HG03460 (cell line): ENCODE measurements around the gene INSM1.

Experiments
- ATAC-seq: cut with Tn5 transposase; IDR thresholded peaks from one replicate; pipeline ENCODE4 v1.9.1; 2021; ENCODE audit not compliant: unreplicated experiment

INSM1 gene

DNA sequence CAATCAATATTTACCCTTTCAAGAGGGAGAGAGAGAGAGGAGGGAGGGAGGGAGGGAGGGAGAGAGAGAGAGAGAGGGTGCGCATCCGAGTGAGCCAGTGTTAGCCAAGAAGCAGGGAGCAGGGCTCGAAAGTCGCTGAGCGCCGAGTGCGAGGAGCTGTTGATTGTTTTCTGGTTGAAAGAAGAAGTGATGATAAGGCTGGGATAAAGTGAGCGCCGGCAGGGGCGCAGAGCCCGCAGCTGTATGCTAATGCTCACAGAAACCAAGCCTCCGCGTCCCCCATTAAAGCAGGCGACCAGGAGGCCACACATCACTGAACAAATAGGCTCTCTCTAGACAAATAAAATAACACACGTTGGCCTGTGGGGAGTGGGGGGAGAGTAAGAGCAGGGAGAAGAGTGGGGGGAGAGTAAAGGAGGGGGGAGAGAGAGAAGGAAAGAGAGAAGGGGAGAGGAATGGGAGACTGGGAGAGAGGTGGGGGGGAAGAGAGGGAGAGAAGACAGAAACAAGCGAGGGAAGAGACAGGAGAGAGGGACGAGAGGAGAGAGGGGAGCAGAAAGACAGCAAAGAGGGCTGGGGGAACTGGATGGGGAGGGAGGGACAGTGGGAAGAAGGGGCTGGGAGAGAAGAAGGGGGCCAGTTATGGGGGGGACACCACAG lies 5.0 kb upstream of the INSM1 start:
- no peak for ATAC-seq

GRCh38 chr20:20363434-20363798 lies 4.5 kb upstream of the INSM1 start:
- ATAC-seq: no peak

DNA sequence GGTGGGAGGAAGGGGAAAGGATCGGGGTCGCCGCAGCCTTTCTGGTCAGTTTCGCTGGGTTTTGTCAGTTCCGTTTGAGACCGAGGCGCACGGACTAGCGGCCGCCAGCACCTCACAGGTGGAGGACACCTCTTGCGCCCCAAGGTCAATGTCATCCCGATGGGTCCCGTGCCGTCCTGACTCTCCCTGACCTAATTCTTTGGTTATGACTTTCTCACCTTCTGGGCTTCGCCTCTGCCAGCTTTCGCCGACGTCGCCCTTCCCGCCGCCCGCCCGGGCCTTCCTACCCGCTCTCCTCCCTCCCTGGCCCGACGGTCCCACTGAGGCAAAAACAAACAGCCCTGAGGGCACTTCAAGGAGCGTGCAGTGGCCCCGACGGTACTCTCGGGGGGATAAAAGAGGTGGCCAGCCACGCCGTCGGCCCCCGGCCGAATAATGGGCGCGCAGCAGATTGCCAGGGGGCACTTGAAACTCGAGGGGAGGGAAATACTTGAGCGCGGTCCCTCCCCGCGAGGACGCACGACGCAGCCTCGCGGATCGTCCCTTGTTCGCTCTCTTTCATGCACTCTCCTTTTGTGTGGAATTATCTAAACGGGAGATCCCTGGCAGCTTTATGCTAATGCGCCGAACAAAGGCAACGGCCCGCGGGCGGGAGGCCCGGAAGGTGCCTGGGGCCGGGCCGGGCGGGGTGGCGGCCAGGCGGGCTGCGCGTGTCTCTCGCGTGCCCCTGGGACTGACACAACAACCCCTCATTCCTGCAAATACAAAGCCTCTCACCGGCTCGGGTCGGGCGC lies 3.9 kb upstream of the INSM1 start:
- ATAC-seq: no peak

GRCh38 chr20:20364593-20365479 lies 3.1 kb upstream of the INSM1 start:
- no peak for ATAC-seq

- ATAC-seq: no peak
Measured at GRCh38 chr20:20365480-20366161, 2.3 kb upstream of the INSM1 start.

DNA sequence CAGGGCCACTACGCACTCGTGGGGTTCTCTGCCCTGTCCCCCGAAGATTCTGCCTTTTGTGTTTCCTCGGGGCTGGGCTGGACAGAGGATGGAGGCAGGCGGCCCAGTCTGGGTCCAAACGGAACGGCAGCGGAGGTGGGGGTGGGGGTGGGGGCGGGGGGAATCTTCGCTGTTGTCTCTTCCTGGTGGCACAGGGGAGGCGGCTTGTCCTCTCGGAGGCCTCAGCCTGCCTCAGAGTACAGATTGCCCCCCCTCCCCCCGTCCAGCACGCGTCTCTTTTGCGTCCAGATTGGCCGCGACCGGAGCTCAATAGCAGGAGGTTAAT lies 1.4 kb upstream of the INSM1 start:
- no peak for ATAC-seq

DNA sequence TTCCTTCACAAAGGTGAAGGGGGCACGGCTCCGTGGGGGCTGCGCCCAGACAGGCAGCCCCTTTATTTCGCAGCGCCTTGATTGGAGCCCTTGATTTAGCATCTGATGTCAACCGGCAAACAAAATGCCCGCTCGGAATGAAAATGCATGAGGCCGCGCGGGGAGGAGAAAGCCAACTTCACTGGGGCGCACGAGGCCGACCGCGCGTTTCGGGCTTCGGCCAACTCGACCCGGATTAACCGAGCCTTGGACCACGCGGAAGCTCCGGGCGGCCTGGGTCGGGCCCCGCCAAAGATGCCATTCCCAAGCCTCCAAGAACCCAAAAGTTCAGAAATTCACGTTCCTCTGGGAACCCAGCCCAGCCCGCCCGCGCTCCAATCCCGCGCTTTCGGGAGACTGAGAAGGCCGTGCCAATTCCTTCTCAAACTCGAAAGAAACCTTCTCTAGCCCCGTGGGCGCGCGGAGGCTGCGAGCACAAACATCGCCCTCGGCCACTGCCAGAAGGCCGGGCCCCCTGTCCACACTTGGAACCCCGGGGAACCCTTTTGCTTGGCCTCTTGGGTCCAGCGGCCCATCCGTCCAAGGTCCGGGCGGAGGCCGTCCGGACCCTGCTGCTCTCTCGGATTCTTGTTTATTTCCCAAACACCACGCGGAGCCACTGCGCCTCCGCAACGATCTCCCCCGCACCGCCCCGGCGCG lies 879 bp upstream of the INSM1 start:
- no peak for ATAC-seq

- ATAC-seq: no peak
Measured at GRCh38 chr20:20368418-20369249, 730 bp downstream of the INSM1 start.

- no peak for ATAC-seq
Measured at GRCh38 chr20:20369250-20370093, 1.6 kb downstream of the INSM1 start.

DNA sequence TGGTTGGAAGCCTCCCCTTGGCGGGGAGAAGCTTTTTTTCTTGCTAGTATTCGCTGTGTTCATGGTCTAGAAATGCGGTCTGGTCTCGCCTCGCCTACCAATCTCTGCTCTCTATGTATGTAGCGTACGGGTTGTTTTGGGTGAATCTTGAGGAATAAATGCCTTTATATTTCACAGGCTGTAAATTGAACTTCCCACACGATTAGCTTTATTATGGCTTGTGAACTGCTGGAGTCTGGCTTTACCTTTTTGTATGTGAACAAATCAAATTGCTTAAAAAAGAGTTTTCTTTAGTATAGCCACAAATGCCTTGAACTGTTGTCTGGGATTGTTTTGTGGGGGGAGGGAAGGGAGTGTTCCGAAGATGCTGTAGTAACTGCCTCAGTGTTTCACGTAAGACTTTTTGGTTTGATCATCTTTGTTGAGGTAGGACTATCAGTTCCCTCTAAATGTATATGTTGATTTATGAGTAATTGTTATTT lies 2.2 kb downstream of the INSM1 start:
- ATAC-seq: no peak

- no peak for ATAC-seq
Measured at GRCh38 chr20:20371083-20371482, 3.2 kb downstream of the INSM1 start.

DNA sequence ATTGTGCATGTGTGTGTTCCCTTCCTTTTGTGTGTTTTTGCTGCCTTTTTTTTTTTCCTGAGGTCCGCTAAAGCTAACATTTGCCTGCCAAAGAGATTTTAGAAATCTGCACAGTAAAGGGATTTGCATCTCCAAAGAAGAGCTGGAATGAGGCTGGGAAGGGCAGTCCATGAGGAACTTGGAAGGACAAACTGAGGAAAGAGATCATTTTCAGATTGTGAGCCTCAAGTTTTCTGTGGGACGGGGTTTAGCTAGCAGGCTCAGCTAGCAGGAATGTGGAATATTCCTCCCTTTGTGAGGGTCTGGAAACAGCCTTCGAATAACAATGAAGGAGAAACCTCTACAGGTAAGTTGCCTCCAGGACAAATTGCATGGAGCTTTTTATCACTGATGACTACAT lies 3.8 kb downstream of the INSM1 start:
- ATAC-seq: no peak

GRCh38 chr20:20373091-20373571 lies 5.2 kb downstream of the INSM1 start:
- ATAC-seq: no peak

DNA sequence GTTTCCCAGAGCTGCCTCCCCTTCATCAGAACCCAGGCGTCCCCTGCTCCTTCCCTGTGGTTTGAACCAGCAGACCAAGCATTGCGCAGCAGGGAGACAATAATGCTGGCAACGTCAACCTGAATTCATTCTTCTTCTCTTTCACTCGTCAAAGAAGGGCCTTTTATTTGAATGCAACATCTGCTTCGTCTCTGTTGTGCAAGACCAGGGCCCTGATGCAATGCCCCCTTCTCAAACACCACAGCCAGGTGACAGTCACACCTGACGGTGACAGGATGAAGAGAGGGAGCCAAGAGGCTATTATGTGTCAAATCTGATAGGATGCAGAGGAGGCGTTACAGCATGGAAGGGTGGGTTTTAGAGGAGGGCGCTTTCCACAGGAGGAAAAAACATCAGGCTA lies 8.0 kb downstream of the INSM1 start:
- ATAC-seq: no peak

DNA sequence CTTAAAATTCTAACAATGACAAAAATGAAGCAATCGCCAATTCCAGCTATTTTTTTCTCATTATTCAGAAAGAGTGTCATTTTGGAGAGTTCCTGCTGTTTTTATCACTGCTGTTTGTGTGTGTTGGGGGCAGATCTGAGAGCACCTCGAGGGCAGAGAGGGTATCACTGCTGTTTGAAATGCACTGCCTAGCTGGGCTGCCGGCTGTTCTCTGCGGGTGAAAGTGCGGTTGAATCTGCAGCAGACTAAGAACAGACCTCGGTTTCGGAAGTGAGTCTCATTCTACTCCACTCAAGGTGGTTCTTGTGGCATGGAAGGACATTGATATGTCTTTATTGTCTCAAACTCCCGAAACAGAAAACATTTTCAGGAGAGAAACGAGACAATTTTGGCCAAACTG lies 18.3 kb downstream of the INSM1 start:
- no peak for ATAC-seq

GRCh38 chr20:20390393-20390792 lies 22.5 kb downstream of the INSM1 start:
- no peak for ATAC-seq

- ATAC-seq: no peak
Measured at GRCh38 chr20:20391115-20391514, 23.2 kb downstream of the INSM1 start.

GRCh38 chr20:20391766-20392165 lies 23.9 kb downstream of the INSM1 start:
- no peak for ATAC-seq
